H1 (cell line): ENCODE measurements around the gene FLT3. TPM values are rescaled to one million over a fixed set of nuclear protein-coding genes. Genes with fewer than 3 reads are reported as not detected.

Source experiments
- CTCF ChIA-PET: fragments of 300-600 bp; sonication (Branson Sonifier 250); formaldehyde crosslinking; loops from one replicate; lab custom pipeline; 2021; ENCODE audit not compliant: partially characterized antibody; lab: Charles Lee
- POLR2A ChIA-PET: fragments of 300-600 bp; sonication (Branson Sonifier 250); formaldehyde crosslinking; loops from one replicate; lab custom pipeline; 2021; ENCODE audit warnings: inconsistent platforms; ENCODE audit not compliant: partially characterized antibody; lab: Charles Lee
- DNase-seq, 2 experiments: peaks; one replicate each; pipeline versions ENCODE4 v3.0.0 to v3.0.0-alpha.2; 2010 to 2022; ENCODE audit warnings: low spot score in 2 of 2, low read depth in 1 of 2, mixed read lengths in 1 of 2
- FAIRE-seq: peaks from 2 replicates; lab custom pipeline; 2011; peaks lifted over from hg19 to GRCh38; lab: Jason Lieb, UNC
- H2AFZ ChIP-seq: 2 replicates; pipeline ENCODE4 v1.8.1; 2012; ENCODE audit warnings: low read length, inconsistent platforms
- H2AK5ac ChIP-seq: 2 replicates; pipeline ENCODE4 v1.6.1; 2013; ENCODE audit warnings: low read depth, low read length
- H2BK120ac ChIP-seq: replicated peaks from 2 replicates; pipeline ENCODE3; 2013; ENCODE audit warnings: low read depth, low read length, inconsistent platforms
- H2BK12ac ChIP-seq: 2 replicates; pipeline ENCODE4 v1.6.1; 2013; ENCODE audit warnings: low read depth, low read length
- H2BK15ac ChIP-seq: 2 replicates; pipeline ENCODE4 v1.6.1; 2013; ENCODE audit warnings: low read length
- H2BK20ac ChIP-seq: 2 replicates; pipeline ENCODE4 v1.6.1; 2013; ENCODE audit warnings: low read length
- H2BK5ac ChIP-seq: 2 replicates; pipeline ENCODE4 v1.6.1; 2013; ENCODE audit warnings: low read depth, low read length
- H3K14ac ChIP-seq: 2 replicates; pipeline ENCODE4 v1.6.1; 2013; ENCODE audit warnings: inconsistent platforms; ENCODE audit not compliant: insufficient read length
- H3K18ac ChIP-seq: 2 replicates; pipeline ENCODE4 v1.6.1; 2013; ENCODE audit warnings: low read length; ENCODE audit errors: extremely low read depth
- H3K23ac ChIP-seq: 2 replicates; pipeline ENCODE4 v1.6.1; 2013; ENCODE audit warnings: inconsistent platforms; ENCODE audit not compliant: insufficient read length
- H3K23me2 ChIP-seq: 2 replicates; pipeline ENCODE4 v1.6.1; 2013; ENCODE audit warnings: low read depth, low read length
- H3K27ac ChIP-seq: 2 replicates; pipeline ENCODE4 v1.6.1; 2011; ENCODE audit warnings: low read depth, low read length, inconsistent platforms
- H3K27me3 ChIP-seq, 4 experiments: replicated peaks in 1 of 4; 1 replicate in 1 of 4; 2 replicates in 3 of 4; pipeline versions ENCODE4 v1.6.1 to v1.8.1; 2011 to 2013; ENCODE audit warnings: low read length in 3 of 4, mild to moderate bottlenecking in 3 of 4, inconsistent platforms in 2 of 4, mixed read lengths in 2 of 4, moderate library complexity in 1 of 4; ENCODE audit not compliant: control insufficient read depth in 3 of 4, insufficient read depth in 3 of 4; ENCODE audit errors: extremely low read depth in 1 of 4
- H3K36me3 ChIP-seq, 4 experiments: 2 replicates each; pipeline versions ENCODE4 v1.6.1 to v1.8.1; 2011 to 2013; ENCODE audit warnings: mild to moderate bottlenecking in 4 of 4, low read length in 3 of 4, moderate library complexity in 2 of 4, control low read depth in 1 of 4, inconsistent platforms in 1 of 4; ENCODE audit not compliant: insufficient read depth in 4 of 4, control insufficient read depth in 2 of 4
- H3K4ac ChIP-seq: replicated peaks from 2 replicates; pipeline ENCODE3; 2013; ENCODE audit warnings: low read length, low read depth, mixed read lengths, inconsistent platforms; ENCODE audit not compliant: insufficient read length
- H3K4me1 ChIP-seq, 4 experiments: replicated peaks in 1 of 4; 1 replicate in 1 of 4; 2 replicates in 3 of 4; pipeline versions ENCODE4 v1.6.1 to v1.8.1; 2011 to 2013; ENCODE audit warnings: low read length in 3 of 4, inconsistent platforms in 2 of 4, mixed read lengths in 1 of 4; ENCODE audit not compliant: insufficient read depth in 4 of 4, control insufficient read depth in 3 of 4
- H3K4me2 ChIP-seq, 2 experiments: 2 replicates each; pipeline versions ENCODE4 v1.6.1 to v1.8.1; 2011 to 2013; ENCODE audit warnings: low read depth in 2 of 2, low read length in 2 of 2, control low read depth in 1 of 2, inconsistent platforms in 1 of 2, mild to moderate bottlenecking in 1 of 2; ENCODE audit not compliant: insufficient read depth in 1 of 2
- H3K4me3 ChIP-seq, 4 experiments: fragments of 200-600, 300-600 bp in 1 of 4; sonication (generic), shearing (Covaris generic), sonication (Bioruptor Twin) in 1 of 4; 2 replicates each; pipeline versions ENCODE4 v1.5.1 to v1.8.1; 2011 to 2016; ENCODE audit warnings: low read length in 4 of 4, low read depth in 3 of 4, control low read depth in 2 of 4, inconsistent platforms in 2 of 4, mild to moderate bottlenecking in 2 of 4, mixed read lengths in 1 of 4, moderate library complexity in 1 of 4; ENCODE audit not compliant: insufficient read depth in 2 of 4; ENCODE audit errors: extremely low read depth in 1 of 4
- H3K56ac ChIP-seq: replicated peaks from 2 replicates; pipeline ENCODE3; 2013; ENCODE audit warnings: low read depth, mild to moderate bottlenecking, mixed read lengths, low read length, inconsistent platforms; ENCODE audit not compliant: insufficient read length
- H3K79me1 ChIP-seq: 2 replicates; pipeline ENCODE4 v1.6.1; 2013; ENCODE audit warnings: low read depth, low read length, control low read depth
- H3K79me2 ChIP-seq, 2 experiments: 2 replicates each; pipeline versions ENCODE4 v1.6.1 to v1.8.1; 2012 to 2013; ENCODE audit warnings: low read length in 2 of 2, mild to moderate bottlenecking in 2 of 2, inconsistent platforms in 1 of 2; ENCODE audit not compliant: insufficient read depth in 2 of 2, control insufficient read depth in 1 of 2
- H3K9ac ChIP-seq, 4 experiments: replicated peaks in 1 of 4; 1 replicate in 1 of 4; 2 replicates in 3 of 4; pipeline versions ENCODE4 v1.6.1 to v1.8.1; 2011 to 2013; ENCODE audit warnings: low read depth in 3 of 4, low read length in 3 of 4, control low read depth in 2 of 4, mild to moderate bottlenecking in 2 of 4, moderate library complexity in 2 of 4, inconsistent platforms in 1 of 4; ENCODE audit errors: extremely low read depth in 1 of 4
- H3K9me3 ChIP-seq, 2 experiments: 2 replicates each; pipeline versions ENCODE4 v1.6.1 to v1.8.1; 2012 to 2013; ENCODE audit warnings: mild to moderate bottlenecking in 2 of 2, moderate library complexity in 2 of 2, control low read depth in 1 of 2, inconsistent platforms in 1 of 2, low read depth in 1 of 2, low read length in 1 of 2, mixed read lengths in 1 of 2; ENCODE audit not compliant: insufficient read depth in 2 of 2
- H4K20me1 ChIP-seq, 2 experiments: replicated peaks in 1 of 2; 2 replicates each; pipeline versions ENCODE3 to v1.8.1; 2011 to 2013; ENCODE audit warnings: inconsistent platforms in 2 of 2, low read length in 2 of 2, mild to moderate bottlenecking in 1 of 2; ENCODE audit not compliant: insufficient read depth in 2 of 2, control insufficient read depth in 1 of 2
- H4K5ac ChIP-seq: 2 replicates; pipeline ENCODE4 v1.6.1; 2013; ENCODE audit warnings: low read length, low read depth, mixed read lengths, inconsistent platforms; ENCODE audit not compliant: insufficient read length
- H4K8ac ChIP-seq: 2 replicates; pipeline ENCODE4 v1.8.0; 2013; ENCODE audit warnings: mild to moderate bottlenecking, moderate library complexity, low read length, inconsistent platforms; ENCODE audit not compliant: insufficient read depth; ENCODE audit errors: extremely low read depth
- H4K91ac ChIP-seq: replicated peaks from 2 replicates; pipeline ENCODE3; 2013; ENCODE audit warnings: low read length, mixed read lengths, inconsistent platforms; ENCODE audit not compliant: insufficient read length
- CHD1 ChIP-seq: IDR thresholded peaks from 2 replicates; pipeline ENCODE4 v1.6.1; 2012; ENCODE audit warnings: low read depth, low read length, improper control_type of control experiment
- CTCF ChIP-seq, 3 experiments: IDR thresholded peaks; 1 replicate in 2 of 3; 2 replicates in 1 of 3; pipeline versions ENCODE4 v1.5.1 to v1.6.1; 2011; ENCODE audit warnings: low read length in 3 of 3, mild to moderate bottlenecking in 3 of 3, inconsistent platforms in 2 of 3, low read depth in 1 of 3, moderate library complexity in 1 of 3; ENCODE audit not compliant: insufficient read depth in 1 of 3; ENCODE audit errors: control extremely low read depth in 1 of 3
- SP1 ChIP-seq: IDR thresholded peaks from 2 replicates; pipeline ENCODE4 v1.6.1; 2011; ENCODE audit warnings: low read depth, low read length
- SP2 ChIP-seq: IDR thresholded peaks from 2 replicates; pipeline ENCODE4 v1.6.1; 2012; ENCODE audit warnings: mild to moderate bottlenecking, low read length, inconsistent platforms
- ZNF274 ChIP-seq: IDR thresholded peaks from 2 replicates; pipeline ENCODE4 v1.7.0; 2012; ENCODE audit warnings: low read length, borderline replicate concordance; ENCODE audit errors: extremely low read depth
- WGBS, 2 experiments: shearing (Covaris generic) in 1 of 2; methylation state at CpG; one replicate each; pipeline versions ENCODE4 v1.1.6 to v1.1.7; 2013 to 2015; ENCODE audit warnings: low lambda C conversion rate in 2 of 2, mixed read lengths in 2 of 2, inconsistent platforms in 1 of 2, low coverage in 1 of 2, missing lambda C conversion rate in 1 of 2; ENCODE audit not compliant: insufficient replicate concordance in 2 of 2, insufficient coverage in 1 of 2, insufficient read length in 1 of 2; ENCODE audit errors: extremely low coverage in 1 of 2, missing lambda C conversion rate in 1 of 2; 5-methylcytosine and 5-hydroxymethylcytosine counted together
- polyA plus RNA-seq, 7 experiments: library from polyadenylated mRNA; depleted of rRNA in 3 of 7; stranded (reverse) in 5 of 7; unstranded in 2 of 7; fragments of >200 nt in 5 of 7; fragments of 200-250 nt in 2 of 7; gene quantifications; 1 replicate in 5 of 7; 2 replicates in 1 of 7; 4 replicates in 1 of 7; pipeline versions ENCODE4 v1.2.1 to v1.2.3, GENCODE V29; 2011 to 2013; ENCODE audit warnings: missing spikeins in 2 of 7, mixed read lengths in 2 of 7
- total RNA-seq: library from RNA; stranded (reverse); fragmentation: NEBNext Ultra II Directional; extraction: Animal tissue kit (Norgen Biotek cat#: 25700); gene quantifications from 2 replicates; pipeline ENCODE4 v1.2.1, GENCODE V29; 2021

FLT3 gene
- total and polyA plus RNA-seq, 2 of the 8 experiments (the other 6 are each of a cell fraction or from before 2014, with no cell fraction given): 0.44 to 0.71 TPM

- H3K56ac ChIP-seq: no peak overlapping the region
- H4K5ac ChIP-seq: no peak overlapping the region
- peaks cover 0 to 22% (median 11%) of the 10 kb centered on the region in 4 experiments; a peak in 6 of 7 replicates for H3K4me1 ChIP-seq
- ChIA-PET CTCF (interaction anchor here (0.7 to 20.5 kb wide), 15 partner anchors 3 to 178 kb away, joined by 3 to 283 read pairs (median 4); partner anchors contain the start of genes CDX2 and URAD), POLR2A (interaction anchor here (1.1 to 5.0 kb wide), 4 partner anchors 10 to 56 kb away, joined by 3 to 31 read pairs (median 11); partner anchors contain the start of genes CDX2 and PDX1)
- H4K20me1 ChIP-seq: peaks cover 18 to 48% of the 10 kb centered on the region in 2 experiments
- no peak overlapping the region for H3K27ac ChIP-seq
- no peak for TF ChIP-seq CHD1
- no peak for TF ChIP-seq ZNF274
- TF ChIP-seq SP1: no peak
- no peak for TF ChIP-seq CTCF (IDR thresholded peaks at IDR 0.05; ENCODE audit: control extremely low read depth in 1 of 3, insufficient read depth in 1 of 3, low read depth in 1 of 3, low read length in 3 of 3)
- no peak for TF ChIP-seq SP2
- peaks cover 0 to 11% (median 0%) of the 10 kb centered on the region in 4 experiments; a peak in 1 of 8 replicates for H3K36me3 ChIP-seq
- peak in 1 of 2 experiments; percentile 52 for DNase-seq
- H4K8ac ChIP-seq: no peak overlapping the region
- no peaks in the 10 kb centered on the region for H3K79me1 ChIP-seq
- no peak overlapping the region for H3K18ac ChIP-seq
- H3K79me2 ChIP-seq: no peaks in the 10 kb centered on the region
- H2BK20ac ChIP-seq: no peak overlapping the region; the same call in 1 of the 2 replicates
- no peaks in the 10 kb centered on the region for H3K9me3 ChIP-seq
- FAIRE-seq: no peak
- H4K91ac ChIP-seq: no peak overlapping the region
- no peak overlapping the region for H3K9ac ChIP-seq
- no peak overlapping the region for H3K4me3 ChIP-seq
- H2AK5ac ChIP-seq: 0 out of 2 replicates have a peak overlapping the region, but pooled peaks have one; percentile 42
- peaks cover 2% of the 10 kb centered on the region; the same call in 1 of the 2 replicates for H3K23me2 ChIP-seq
- WGBS, 2 experiments: 6% methylated on average over 12 of the region's 12 CpGs; no CpG with 5 or more reads in 1 of the 2 experiments
- peak overlapping the region; percentile 92 for H2BK12ac ChIP-seq
- no peak overlapping the region for H2AFZ ChIP-seq
- H2BK5ac ChIP-seq: no peak overlapping the region
- H3K4ac ChIP-seq: no peak overlapping the region
- H2BK15ac ChIP-seq: no peak overlapping the region
- no peak overlapping the region; a peak in 1 of 4 replicates for H3K4me2 ChIP-seq
- no peak overlapping the region for H3K14ac ChIP-seq
- H3K23ac ChIP-seq: no peak overlapping the region
- no peak overlapping the region for H2BK120ac ChIP-seq
- peaks cover 97 to 100% (median 100%) of the 10 kb centered on the region in 4 experiments for H3K27me3 ChIP-seq
These were observed 123.8 kb downstream of the FLT3 start for GRCh38 chr13:27976362-27977091.
